ENCODE measurements around the gene PSMD7.
A peak's percentile ranks its signal among the peaks of the same experiment; 100 is the strongest.

PSMD7 gene

GRCh38 chr16:74296432-74297144 lies at the start of gene PSMD7:
Gene PSMD7 (plus strand): TSS chr16:74296814. CDS start chr16:74296915, 101 bp downstream.
- FAIRE-seq: no peak

- no peak for FAIRE-seq
These were observed 47.4 kb upstream of the PSMD7 start for GRCh38 chr16:74249254-74249653.

- FAIRE-seq: no peak
These were observed 46.8 kb upstream of the PSMD7 start for GRCh38 chr16:74249846-74250245.

GRCh38 chr16:74252329-74252728 lies 44.3 kb upstream of the PSMD7 start:
- FAIRE-seq: no peak

GRCh38 chr16:74253161-74253938 lies 43.3 kb upstream of the PSMD7 start:
- no peak for FAIRE-seq

GRCh38 chr16:74257061-74257460 lies 39.6 kb upstream of the PSMD7 start:
- FAIRE-seq: no peak

- FAIRE-seq: no peak
These were observed 35.5 kb upstream of the PSMD7 start for GRCh38 chr16:74261068-74261467.

- no peak for FAIRE-seq
These were observed 31.8 kb upstream of the PSMD7 start for GRCh38 chr16:74264811-74265210.

- peak; percentile 92 for FAIRE-seq
These were observed 28.2 kb upstream of the PSMD7 start for GRCh38 chr16:74268372-74268782.

GRCh38 chr16:74271872-74272271 lies 24.7 kb upstream of the PSMD7 start:
- no peak for FAIRE-seq

- FAIRE-seq: peak; percentile 93
These were observed 21.5 kb upstream of the PSMD7 start for GRCh38 chr16:74275031-74275636.

- no peak for FAIRE-seq
These were observed 20.9 kb upstream of the PSMD7 start for GRCh38 chr16:74275711-74276110.

- FAIRE-seq: no peak
These were observed 18.6 kb upstream of the PSMD7 start for GRCh38 chr16:74277974-74278373.

- no peak for FAIRE-seq
These were observed 17.3 kb upstream of the PSMD7 start for GRCh38 chr16:74279266-74279665.

- FAIRE-seq: no peak
These were observed 16.8 kb upstream of the PSMD7 start for GRCh38 chr16:74279805-74280204.

- FAIRE-seq: no peak
These were observed 16.2 kb upstream of the PSMD7 start for GRCh38 chr16:74280448-74280847.

GRCh38 chr16:74281300-74281699 lies 15.3 kb upstream of the PSMD7 start:
- FAIRE-seq: no peak

GRCh38 chr16:74283716-74284115 lies 12.9 kb upstream of the PSMD7 start:
- no peak for FAIRE-seq

GRCh38 chr16:74288065-74288464 lies 8.5 kb upstream of the PSMD7 start:
- FAIRE-seq: no peak

- no peak for FAIRE-seq
These were observed 6.3 kb upstream of the PSMD7 start for GRCh38 chr16:74290356-74290755.

GRCh38 chr16:74291176-74291575 lies 5.4 kb upstream of the PSMD7 start:
- no peak for FAIRE-seq

- FAIRE-seq: no peak
These were observed 4.9 kb upstream of the PSMD7 start for GRCh38 chr16:74291577-74292208.

GRCh38 chr16:74296104-74296431 lies 546 bp upstream of the PSMD7 start:
- no peak for FAIRE-seq
